Esophagus squamous epithelium (tissue), 4 donors: Measurements from ENCODE around the gene AFAP1L2.

Experiments used
- CTCF ChIP-seq, 6 experiments: fragments of 450-650 bp in 4 of 6; fragments of 200-600 bp in 2 of 6; sonication (generic) in 2 of 6; IDR thresholded peaks; one replicate each; pipeline ENCODE4 v1.5.1; 2016 to 2019; ENCODE audit warnings: antibody characterized with exemption in 6 of 6, mild to moderate bottlenecking in 4 of 6, moderate library complexity in 4 of 6
- POLR2A ChIP-seq, 4 donors: fragments of 450-650 bp; IDR thresholded peaks; one replicate each; pipeline ENCODE4 v1.6.1; 2017; ENCODE audit warnings: antibody characterized with exemption in 4 of 4, mild to moderate bottlenecking in 4 of 4, moderate library complexity in 3 of 4

GRCh38 chr10:114444819-114445218, 40.5 kb upstream of the AFAP1L2 start:
- TF ChIP-seq POLR2A (IDR thresholded peaks at IDR 0.05) (no peak), CTCF (IDR thresholded peaks at IDR 0.05) (no peak)
